ENCODE results near the gene CCDC85C. TPM values are rescaled to one million over a fixed set of nuclear protein-coding genes. Genes with fewer than 3 reads are reported as not detected.

The CCDC85C gene
- total and polyA plus RNA-seq, 2 of the 8 experiments (the other 6 are each of a cell fraction or from before 2014, with no cell fraction given) = 16.8 to 35.8 TPM

DNA sequence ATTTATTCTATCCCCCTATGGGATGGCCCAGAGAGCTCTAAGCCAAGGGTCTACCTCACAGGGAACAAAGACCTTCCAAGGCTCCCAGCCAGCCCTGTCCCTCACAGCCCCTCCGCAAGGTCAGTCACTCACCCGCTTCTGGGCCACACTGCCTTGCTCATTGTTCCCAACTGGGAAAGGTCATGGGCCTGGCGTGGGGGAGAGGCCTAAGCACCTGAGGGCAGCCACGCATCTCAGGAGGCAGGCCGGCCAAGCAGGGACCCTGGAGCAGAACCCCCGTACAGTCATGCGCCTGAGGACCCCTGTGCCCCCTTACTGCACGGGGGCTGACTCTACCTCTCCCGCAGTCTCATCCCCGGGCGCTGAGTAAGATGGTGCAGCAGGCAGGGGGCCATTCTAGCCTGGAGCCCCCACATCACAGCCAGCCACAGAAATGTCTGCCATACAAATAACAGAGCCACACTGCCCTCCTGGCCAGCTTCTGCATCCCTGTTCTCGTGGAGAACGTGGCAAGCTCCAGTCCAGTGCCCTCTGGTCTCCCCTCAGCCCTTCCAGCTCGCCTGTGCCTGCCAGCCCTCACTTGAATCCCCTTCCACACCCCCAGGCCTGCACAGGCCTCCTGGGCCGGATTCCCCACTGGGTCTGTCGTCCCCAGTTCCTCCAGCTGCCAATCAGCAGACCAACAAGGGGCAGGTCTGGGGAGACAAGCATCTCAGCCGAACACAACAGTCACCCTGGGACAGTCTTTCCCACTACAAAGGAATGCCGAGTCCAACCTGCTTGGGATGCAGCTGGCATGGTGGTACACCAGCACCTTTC, 16.3 kb downstream of the CCDC85C start:
- Histone ChIP-seq H4K8ac (ENCODE audit: extremely low read depth, insufficient read depth, low read length) (no peak overlapping the region; the same call in 1 of the 2 replicates), H3K14ac (ENCODE audit: insufficient read length) (no peak overlapping the region), H3K79me2 (ENCODE audit: control insufficient read depth in 1 of 2, insufficient read depth in 2 of 2, low read length in 2 of 2) (peaks cover 0 to 59% of the 10 kb centered on the region in 2 experiments; a peak in 3 of 4 replicates), H3K27me3 (replicated peaks in 1 of 4; ENCODE audit: control insufficient read depth in 3 of 4, extremely low read depth in 1 of 4, insufficient read depth in 3 of 4, low read length in 3 of 4) (no peaks in the 10 kb centered on the region), H4K91ac (replicated peaks; ENCODE audit: insufficient read length, low read length) (no peak overlapping the region), H3K36me3 (ENCODE audit: control insufficient read depth in 2 of 4, insufficient read depth in 4 of 4, low read length in 3 of 4) (no peaks in the 10 kb centered on the region), H3K23ac (ENCODE audit: insufficient read length) (no peak overlapping the region), H3K27ac (ENCODE audit: low read depth, low read length) (no peak overlapping the region), H2AK5ac (ENCODE audit: low read depth, low read length) (no peak overlapping the region; the same call in 1 of the 2 replicates), H2BK5ac (ENCODE audit: low read depth, low read length) (no peak overlapping the region), H3K4ac (replicated peaks; ENCODE audit: insufficient read length, low read depth, low read length) (no peak overlapping the region), H4K5ac (ENCODE audit: insufficient read length, low read depth, low read length) (no peak overlapping the region), H3K79me1 (ENCODE audit: low read depth, low read length) (peaks cover 10% of the 10 kb centered on the region), H3K9ac (replicated peaks in 1 of 4; ENCODE audit: extremely low read depth in 1 of 4, low read depth in 3 of 4, low read length in 3 of 4) (no peak overlapping the region), H3K18ac (ENCODE audit: extremely low read depth, low read length) (no peak overlapping the region), H2BK20ac (ENCODE audit: low read length) (no peak overlapping the region), H4K20me1 (replicated peaks in 1 of 2; ENCODE audit: control insufficient read depth in 1 of 2, insufficient read depth in 2 of 2, low read length in 2 of 2) (peaks cover 3 to 18% of the 10 kb centered on the region in 2 experiments), H2BK15ac (ENCODE audit: low read length) (no peak overlapping the region), H2BK12ac (ENCODE audit: low read depth, low read length) (no peak overlapping the region), H3K9me3 (ENCODE audit: insufficient read depth in 2 of 2, low read depth in 1 of 2, low read length in 1 of 2) (no peaks in the 10 kb centered on the region), H3K56ac (replicated peaks; ENCODE audit: insufficient read length, low read depth, low read length) (no peak overlapping the region), H3K4me2 (ENCODE audit: insufficient read depth in 1 of 2, low read depth in 2 of 2, low read length in 2 of 2) (no peak overlapping the region), H2AFZ (ENCODE audit: low read length) (no peak overlapping the region), H3K4me1 (replicated peaks in 1 of 4; ENCODE audit: control insufficient read depth in 3 of 4, insufficient read depth in 4 of 4, low read length in 3 of 4) (peaks cover 0 to 21% (median 14%) of the 10 kb centered on the region in 4 experiments; a peak in 6 of 7 replicates), H3K4me3 (ENCODE audit: extremely low read depth in 1 of 4, insufficient read depth in 2 of 4, low read depth in 3 of 4, low read length in 4 of 4) (no peak overlapping the region), H2BK120ac (replicated peaks; ENCODE audit: low read depth, low read length) (no peak overlapping the region), H3K23me2 (ENCODE audit: low read depth, low read length) (no peaks in the 10 kb centered on the region; the same call in 1 of the 2 replicates)
- DNase-seq (ENCODE audit: low read depth in 1 of 2, low spot score in 2 of 2) = no peak
- ChIA-PET POLR2A (ENCODE audit: partially characterized antibody) (no interaction called here), CTCF (ENCODE audit: partially characterized antibody) (interaction anchor here (0.6 to 4.6 kb wide), 9 partner anchors 11 to 461 kb away, joined by 3 to 35 read pairs (median 3); no protein-coding TSS in a partner anchor)
- WGBS, 2 experiments (ENCODE audit: extremely low coverage in 1 of 2, insufficient coverage in 1 of 2, insufficient read length in 1 of 2, insufficient replicate concordance in 2 of 2, low coverage in 1 of 2, low lambda C conversion rate in 2 of 2, missing lambda C conversion rate in 1 of 2) = 89% methylated on average over 18 of the region's 18 CpGs; no CpG with 5 or more reads in 1 of the 2 experiments
- no peak for FAIRE-seq
- no peak for TF ChIP-seq POLR2A (IDR thresholded peaks at IDR 0.05; ENCODE audit: control extremely low read depth in 1 of 2, low read depth in 2 of 2, low read length in 2 of 2)
- no peak for TF ChIP-seq JUN (IDR thresholded peaks at IDR 0.05; ENCODE audit: low read depth, low read length)
- TF ChIP-seq BRCA1 (IDR thresholded peaks at IDR 0.05; ENCODE audit: low read depth, low read length) = no peak
- no peak for TF ChIP-seq CEBPB (IDR thresholded peaks at IDR 0.05; ENCODE audit: low read depth, low read length)
- TF ChIP-seq, protein P1, sequence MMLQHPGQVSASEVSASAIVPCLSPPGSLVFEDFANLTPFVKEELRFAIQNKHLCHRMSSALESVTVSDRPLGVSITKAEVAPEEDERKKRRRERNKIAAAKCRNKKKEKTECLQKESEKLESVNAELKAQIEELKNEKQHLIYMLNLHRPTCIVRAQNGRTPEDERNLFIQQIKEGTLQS (IDR thresholded peaks at IDR 0.05; ENCODE audit: insufficient read depth, low read depth, low read length) = no peak
- no peak for TF ChIP-seq BCL11A (IDR thresholded peaks at IDR 0.05; ENCODE audit: low read depth in 2 of 2, low read length in 2 of 2)
- no peak for TF ChIP-seq SP4 (IDR thresholded peaks at IDR 0.05; ENCODE audit: low read length)
- TF ChIP-seq, protein P2, sequence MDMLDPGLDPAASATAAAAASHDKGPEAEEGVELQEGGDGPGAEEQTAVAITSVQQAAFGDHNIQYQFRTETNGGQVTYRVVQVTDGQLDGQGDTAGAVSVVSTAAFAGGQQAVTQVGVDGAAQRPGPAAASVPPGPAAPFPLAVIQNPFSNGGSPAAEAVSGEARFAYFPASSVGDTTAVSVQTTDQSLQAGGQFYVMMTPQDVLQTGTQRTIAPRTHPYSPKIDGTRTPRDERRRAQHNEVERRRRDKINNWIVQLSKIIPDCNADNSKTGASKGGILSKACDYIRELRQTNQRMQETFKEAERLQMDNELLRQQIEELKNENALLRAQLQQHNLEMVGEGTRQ (IDR thresholded peaks at IDR 0.05; ENCODE audit: low read length) = no peak
- no peak for TF ChIP-seq CREB1 (IDR thresholded peaks at IDR 0.05)
- no peak for TF ChIP-seq POLR2AphosphoS5 (IDR thresholded peaks at IDR 0.05; ENCODE audit: low read depth, low read length)
- TF ChIP-seq RNF2 (IDR thresholded peaks at IDR 0.05; ENCODE audit: borderline replicate concordance, low read depth, low read length, missing control alignments, poor library complexity, severe bottlenecking) = no peak

Measured in H1 (cell line).